ENCODE results near the gene ZNF362.

GRCh38 chr1:33234131-33234530 is 22.2 kb upstream of the ZNF362 start:
- TF ChIP-seq CTCF (tag by site-specific recombination; IDR thresholded peaks at IDR 0.05): no peak
- no peak for TF ChIP-seq ZNF596 (tag by site-specific recombination; IDR thresholded peaks at IDR 0.05)
- TF ChIP-seq SP2 (tag by site-specific recombination; IDR thresholded peaks at IDR 0.05): no peak
- TF ChIP-seq ZNF138 (tag by site-specific recombination; IDR thresholded peaks at IDR 0.05; ENCODE audit: borderline replicate concordance): no peak
- TF ChIP-seq ZNF2 (tag by site-specific recombination; IDR thresholded peaks at IDR 0.05): no peak
- TF ChIP-seq ZNF639 (tag by site-specific recombination; IDR thresholded peaks at IDR 0.05): no peak
- TF ChIP-seq RBAK (tag by site-specific recombination; IDR thresholded peaks at IDR 0.05): no peak
- TF ChIP-seq ZFP69B (tag by site-specific recombination; IDR thresholded peaks at IDR 0.05): no peak
- no peak for TF ChIP-seq HOXA7 (CRISPR knock-in tag; IDR thresholded peaks at IDR 0.05; ENCODE audit: borderline replicate concordance)
- no peak for TF ChIP-seq TCF7L2 (IDR thresholded peaks at IDR 0.05; ENCODE audit: borderline replicate concordance, low read depth, low read length)

Measured in HEK293 (cell line).